Rectal smooth muscle tissue (tissue), 1 donor: ENCODE data around the gene KCNJ4.

Experiments
- H3K27ac ChIP-seq: one replicate; pipeline ENCODE4 v1.7.0; 2013; ENCODE audit warnings: low read depth, low read length, inconsistent platforms
- H3K27me3 ChIP-seq: one replicate; pipeline ENCODE4 v1.7.0; 2013; ENCODE audit warnings: low read length; ENCODE audit not compliant: control insufficient read depth, insufficient read depth
- H3K36me3 ChIP-seq: one replicate; pipeline ENCODE4 v1.7.0; 2013; ENCODE audit warnings: low read length; ENCODE audit not compliant: control insufficient read depth, insufficient read depth
- H3K4me1 ChIP-seq: one replicate; pipeline ENCODE4 v1.7.0; 2013; ENCODE audit warnings: low read length; ENCODE audit not compliant: control insufficient read depth, insufficient read depth
- H3K4me3 ChIP-seq: one replicate; pipeline ENCODE4 v1.7.0; 2013; ENCODE audit warnings: low read length
- H3K9ac ChIP-seq: one replicate; pipeline ENCODE4 v1.7.0; 2013; ENCODE audit warnings: low read length

The KCNJ4 gene

GRCh38 chr22:38446018-38446601 is 8.9 kb downstream of the KCNJ4 start:
- no peak overlapping the region for H3K4me3 ChIP-seq
- peaks cover 22% of the 10 kb centered on the region for H3K27me3 ChIP-seq
- H3K27ac ChIP-seq, result no peak overlapping the region
- no peaks in the 10 kb centered on the region for H3K36me3 ChIP-seq
- H3K9ac ChIP-seq, result no peak overlapping the region
- H3K4me1 ChIP-seq, result no peaks in the 10 kb centered on the region

- H3K4me3 ChIP-seq, result no peak overlapping the region
- H3K27me3 ChIP-seq, result peaks cover 23% of the 10 kb centered on the region
- H3K4me1 ChIP-seq, result no peaks in the 10 kb centered on the region
- H3K27ac ChIP-seq, result no peak overlapping the region
- no peaks in the 10 kb centered on the region for H3K36me3 ChIP-seq
- no peak overlapping the region for H3K9ac ChIP-seq
Measured at GRCh38 chr22:38444783-38445182, 10.2 kb downstream of the KCNJ4 start.

GRCh38 chr22:38443628-38444521 is 11.1 kb downstream of the KCNJ4 start:
- H3K27me3 ChIP-seq, result peaks cover 21% of the 10 kb centered on the region
- no peaks in the 10 kb centered on the region for H3K36me3 ChIP-seq
- no peak overlapping the region for H3K4me3 ChIP-seq
- H3K9ac ChIP-seq, result no peak overlapping the region
- H3K27ac ChIP-seq, result no peak overlapping the region
- H3K4me1 ChIP-seq, result no peaks in the 10 kb centered on the region

- Histone ChIP-seq H3K36me3 (no peaks in the 10 kb centered on the region), H3K9ac (no peak overlapping the region), H3K27me3 (peaks cover 21% of the 10 kb centered on the region), H3K4me3 (no peak overlapping the region), H3K4me1 (no peaks in the 10 kb centered on the region), H3K27ac (no peak overlapping the region)
Measured at GRCh38 chr22:38442967-38443627, 11.9 kb downstream of the KCNJ4 start.

GRCh38 chr22:38441620-38442287 is 13.2 kb downstream of the KCNJ4 start:
- Histone ChIP-seq H3K4me3 (no peak overlapping the region), H3K4me1 (no peaks in the 10 kb centered on the region), H3K36me3 (no peaks in the 10 kb centered on the region), H3K9ac (no peak overlapping the region), H3K27me3 (peaks cover 21% of the 10 kb centered on the region), H3K27ac (no peak overlapping the region)

- Histone ChIP-seq H3K4me1 (no peaks in the 10 kb centered on the region), H3K36me3 (no peaks in the 10 kb centered on the region), H3K27me3 (peaks cover 14% of the 10 kb centered on the region), H3K9ac (no peak overlapping the region), H3K27ac (no peak overlapping the region), H3K4me3 (no peak overlapping the region)
Measured at GRCh38 chr22:38440747-38441350, 14.2 kb downstream of the KCNJ4 start.

- no peak overlapping the region for H3K9ac ChIP-seq
- no peak overlapping the region for H3K27ac ChIP-seq
- H3K4me3 ChIP-seq, result no peak overlapping the region
- no peaks in the 10 kb centered on the region for H3K4me1 ChIP-seq
- peaks cover 7% of the 10 kb centered on the region for H3K27me3 ChIP-seq
- no peaks in the 10 kb centered on the region for H3K36me3 ChIP-seq
Measured at GRCh38 chr22:38437416-38437815, 17.6 kb downstream of the KCNJ4 start.

GRCh38 chr22:38436629-38437395 is 18.2 kb downstream of the KCNJ4 start:
- peaks cover 4% of the 10 kb centered on the region for H3K27me3 ChIP-seq
- no peak overlapping the region for H3K27ac ChIP-seq
- H3K36me3 ChIP-seq, result no peaks in the 10 kb centered on the region
- H3K9ac ChIP-seq, result no peak overlapping the region
- H3K4me3 ChIP-seq, result no peak overlapping the region
- no peaks in the 10 kb centered on the region for H3K4me1 ChIP-seq

- Histone ChIP-seq H3K4me3 (no peak overlapping the region), H3K27me3 (peaks cover 2% of the 10 kb centered on the region), H3K36me3 (no peaks in the 10 kb centered on the region), H3K4me1 (no peaks in the 10 kb centered on the region), H3K9ac (no peak overlapping the region), H3K27ac (no peak overlapping the region)
Measured at GRCh38 chr22:38435965-38436364, 19.0 kb downstream of the KCNJ4 start.

GRCh38 chr22:38435010-38435409 is 20.0 kb downstream of the KCNJ4 start:
- H3K9ac ChIP-seq, result no peak overlapping the region
- no peaks in the 10 kb centered on the region for H3K27me3 ChIP-seq
- H3K4me3 ChIP-seq, result no peak overlapping the region
- no peaks in the 10 kb centered on the region for H3K4me1 ChIP-seq
- no peak overlapping the region for H3K27ac ChIP-seq
- H3K36me3 ChIP-seq, result no peaks in the 10 kb centered on the region

- Histone ChIP-seq H3K27me3 (no peaks in the 10 kb centered on the region), H3K9ac (no peak overlapping the region), H3K36me3 (no peaks in the 10 kb centered on the region), H3K4me3 (no peak overlapping the region), H3K27ac (no peak overlapping the region), H3K4me1 (no peaks in the 10 kb centered on the region)
Measured at GRCh38 chr22:38433871-38434270, 21.1 kb downstream of the KCNJ4 start.
